DOHH2 (cell line): ENCODE data around the gene PKIG.

Source experiments
- H3F3A ChIP-seq: fragments of 200-600 bp; sonication (generic), shearing (Covaris generic); 2 replicates; pipeline ENCODE4 v1.6.0; 2016; ENCODE audit warnings: antibody characterized with exemption, mild to moderate bottlenecking; ENCODE audit not compliant: control insufficient read depth, insufficient read depth
- H3K27ac ChIP-seq: fragments of 200-600 bp; sonication (generic); 2 replicates; pipeline ENCODE4 v1.5.1; 2014; ENCODE audit warnings: low read depth, mild to moderate bottlenecking, low read length, moderate library complexity
- H3K27me3 ChIP-seq: fragments of 200-600 bp; sonication (generic); 2 replicates; pipeline ENCODE4 v1.6.1; 2014; ENCODE audit warnings: mild to moderate bottlenecking, low read length, mixed read lengths; ENCODE audit not compliant: control insufficient read depth
- H3K36me3 ChIP-seq: fragments of 200-600 bp; sonication (generic); 2 replicates; pipeline ENCODE4 v1.6.1; 2014; ENCODE audit warnings: mild to moderate bottlenecking, low read length, moderate library complexity, mixed read lengths; ENCODE audit not compliant: control insufficient read depth
- H3K4me1 ChIP-seq: fragments of 200-600 bp; sonication (generic); 2 replicates; pipeline ENCODE4 v1.6.1; 2014; ENCODE audit warnings: mild to moderate bottlenecking, low read length, mixed read lengths; ENCODE audit not compliant: control insufficient read depth
- H3K4me2 ChIP-seq: fragments of 200-600 bp; sonication (generic); 2 replicates; pipeline ENCODE4 v1.6.0; 2014; ENCODE audit warnings: mild to moderate bottlenecking, low read length, moderate library complexity
- H3K4me3 ChIP-seq: fragments of 200-600 bp; sonication (generic); 2 replicates; pipeline ENCODE4 v1.5.1; 2014; ENCODE audit warnings: mild to moderate bottlenecking, low read length, mixed read lengths
- H3K79me2 ChIP-seq: fragments of 200-600 bp; sonication (generic); 2 replicates; pipeline ENCODE4 v1.6.1; 2014; ENCODE audit warnings: mild to moderate bottlenecking, low read length, mixed read lengths; ENCODE audit not compliant: control insufficient read depth
- H3K9me2 ChIP-seq: fragments of 200-600 bp; sonication (generic); replicated peaks from 2 replicates; pipeline ENCODE4 v1.6.1; 2014; ENCODE audit warnings: mild to moderate bottlenecking, low read length, mixed read lengths; ENCODE audit not compliant: control insufficient read depth
- H3K9me3 ChIP-seq: fragments of 200-600 bp; sonication (generic); 2 replicates; pipeline ENCODE4 v1.6.1; 2014; ENCODE audit warnings: antibody characterized with exemption, low read length, mixed read lengths; ENCODE audit not compliant: control insufficient read depth, insufficient read depth
- H4K20me1 ChIP-seq: fragments of 200-600 bp; sonication (generic); 2 replicates; pipeline ENCODE4 v1.6.0; 2014; ENCODE audit warnings: low read depth, mild to moderate bottlenecking, antibody characterized with exemption, low read length, moderate library complexity; ENCODE audit not compliant: control insufficient read depth, insufficient read depth
- EZH2phosphoT487 ChIP-seq: fragments of 200-600 bp; sonication (generic); IDR thresholded peaks from 2 replicates; pipeline ENCODE4 v1.6.1; 2017; ENCODE audit warnings: borderline replicate concordance, mild to moderate bottlenecking, antibody characterized with exemption, low read length, moderate library complexity, mixed read lengths
- TF ChIP-seq, protein P1 (sequence below): fragments of 200-600 bp; sonication (generic); IDR thresholded peaks from one replicate; pipeline ENCODE4 v1.5.1; 2014; ENCODE audit warnings: antibody characterized with exemption, mild to moderate bottlenecking, low read depth, low read length; ENCODE audit not compliant: poor library complexity, severe bottlenecking

Gene PKIG

DNA sequence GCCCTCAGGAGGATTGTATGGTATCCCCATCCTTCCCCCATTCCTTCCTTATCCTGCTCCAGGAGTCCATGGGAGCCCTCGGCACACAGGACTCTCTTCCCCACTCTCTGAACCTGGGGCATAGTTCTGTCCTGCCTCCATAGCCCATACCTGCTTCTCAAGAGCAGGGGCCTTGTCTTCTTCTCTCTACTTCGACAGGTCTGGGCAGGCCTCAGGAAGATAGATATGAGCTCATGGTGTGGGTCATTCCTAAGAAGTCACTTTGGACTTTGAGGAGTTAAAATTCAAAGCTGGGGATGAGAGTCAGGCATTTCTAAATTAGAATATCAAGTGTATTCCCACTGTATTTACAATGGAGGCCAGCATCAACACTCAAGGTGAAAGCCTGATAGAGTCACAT lies 77.6 kb downstream of the PKIG start:
- no peaks in the 10 kb centered on the region for H4K20me1 ChIP-seq
- no peaks in the 10 kb centered on the region for H3K9me2 ChIP-seq
- no peaks in the 10 kb centered on the region for H3K79me2 ChIP-seq
- no peaks in the 10 kb centered on the region for H3F3A ChIP-seq
- peaks cover 3% of the 10 kb centered on the region; the same call in 1 of the 2 replicates for H3K27me3 ChIP-seq
- no peak overlapping the region for H3K27ac ChIP-seq
- TF ChIP-seq EZH2phosphoT487, result no peak
- TF ChIP-seq, protein P1, sequence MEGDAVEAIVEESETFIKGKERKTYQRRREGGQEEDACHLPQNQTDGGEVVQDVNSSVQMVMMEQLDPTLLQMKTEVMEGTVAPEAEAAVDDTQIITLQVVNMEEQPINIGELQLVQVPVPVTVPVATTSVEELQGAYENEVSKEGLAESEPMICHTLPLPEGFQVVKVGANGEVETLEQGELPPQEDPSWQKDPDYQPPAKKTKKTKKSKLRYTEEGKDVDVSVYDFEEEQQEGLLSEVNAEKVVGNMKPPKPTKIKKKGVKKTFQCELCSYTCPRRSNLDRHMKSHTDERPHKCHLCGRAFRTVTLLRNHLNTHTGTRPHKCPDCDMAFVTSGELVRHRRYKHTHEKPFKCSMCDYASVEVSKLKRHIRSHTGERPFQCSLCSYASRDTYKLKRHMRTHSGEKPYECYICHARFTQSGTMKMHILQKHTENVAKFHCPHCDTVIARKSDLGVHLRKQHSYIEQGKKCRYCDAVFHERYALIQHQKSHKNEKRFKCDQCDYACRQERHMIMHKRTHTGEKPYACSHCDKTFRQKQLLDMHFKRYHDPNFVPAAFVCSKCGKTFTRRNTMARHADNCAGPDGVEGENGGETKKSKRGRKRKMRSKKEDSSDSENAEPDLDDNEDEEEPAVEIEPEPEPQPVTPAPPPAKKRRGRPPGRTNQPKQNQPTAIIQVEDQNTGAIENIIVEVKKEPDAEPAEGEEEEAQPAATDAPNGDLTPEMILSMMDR, result no peak
- no peaks in the 10 kb centered on the region for H3K36me3 ChIP-seq
- no peak overlapping the region for H3K4me3 ChIP-seq
- H3K9me3 ChIP-seq, result no peaks in the 10 kb centered on the region
- no peaks in the 10 kb centered on the region for H3K4me1 ChIP-seq
- no peak overlapping the region for H3K4me2 ChIP-seq

- Histone ChIP-seq H3F3A (no peaks in the 10 kb centered on the region), H3K4me3 (no peak overlapping the region), H3K4me1 (no peaks in the 10 kb centered on the region), H3K9me2 (no peaks in the 10 kb centered on the region), H3K9me3 (no peaks in the 10 kb centered on the region), H3K27me3 (no peaks in the 10 kb centered on the region), H4K20me1 (no peaks in the 10 kb centered on the region), H3K27ac (no peak overlapping the region), H3K36me3 (no peaks in the 10 kb centered on the region), H3K79me2 (no peaks in the 10 kb centered on the region), H3K4me2 (no peak overlapping the region)
- TF ChIP-seq, protein P1, result no peak
- no peak for TF ChIP-seq EZH2phosphoT487
These were observed 78.2 kb downstream of the PKIG start for GRCh38 chr20:44660581-44660980.

DNA sequence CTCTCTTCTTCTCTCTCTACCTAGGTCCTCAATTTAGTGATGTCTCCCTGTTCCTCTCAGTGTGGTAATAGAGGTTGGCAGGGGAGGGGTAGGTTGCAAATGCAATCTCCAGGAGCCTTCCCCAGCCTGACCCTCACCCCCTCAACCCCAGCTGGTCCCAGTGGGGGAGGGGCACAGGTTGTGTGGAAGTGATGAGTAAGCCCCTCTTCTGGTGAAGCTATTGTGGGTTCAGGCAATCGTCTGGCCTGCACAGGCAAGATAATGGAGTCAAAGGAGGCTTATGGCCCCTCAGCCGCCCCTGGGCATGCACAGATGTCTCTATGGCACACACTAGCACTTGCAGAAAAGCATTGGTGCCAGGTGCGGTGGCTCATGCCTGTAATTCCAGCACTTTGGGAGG lies 79.9 kb downstream of the PKIG start:
- no peak for TF ChIP-seq EZH2phosphoT487
- TF ChIP-seq, protein P1, result no peak
- Histone ChIP-seq H3K9me3 (no peaks in the 10 kb centered on the region), H3K4me3 (no peak overlapping the region), H3K79me2 (no peaks in the 10 kb centered on the region), H3K27ac (no peak overlapping the region), H4K20me1 (no peaks in the 10 kb centered on the region), H3K36me3 (no peaks in the 10 kb centered on the region), H3F3A (no peaks in the 10 kb centered on the region), H3K27me3 (peaks cover 4% of the 10 kb centered on the region; the same call in 1 of the 2 replicates), H3K4me1 (no peaks in the 10 kb centered on the region), H3K4me2 (no peak overlapping the region), H3K9me2 (no peaks in the 10 kb centered on the region)

- H3K4me3 ChIP-seq, result no peak overlapping the region
- no peaks in the 10 kb centered on the region for H3K4me1 ChIP-seq
These were observed 81.8 kb downstream of the PKIG start for GRCh38 chr20:44664131-44664530.

More at GRCh38 chr20:44664131-44664530, 81.8 kb downstream of the PKIG start:
- Histone ChIP-seq H3K4me2 (no peak overlapping the region), H3K9me3 (no peaks in the 10 kb centered on the region), H3F3A (no peaks in the 10 kb centered on the region), H3K9me2 (no peaks in the 10 kb centered on the region), H3K27ac (no peak overlapping the region), H3K79me2 (no peaks in the 10 kb centered on the region), H3K36me3 (no peaks in the 10 kb centered on the region), H3K27me3 (peaks cover 4% of the 10 kb centered on the region; the same call in 1 of the 2 replicates), H4K20me1 (no peaks in the 10 kb centered on the region)
- TF ChIP-seq EZH2phosphoT487, result no peak
- TF ChIP-seq, protein P1, result no peak
